K562 (cell line): ENCODE results near the gene SLC35A4. TPM values are rescaled to one million over a fixed set of nuclear protein-coding genes. Genes with fewer than 3 reads are reported as not detected.
A peak's percentile ranks its signal among the peaks of the same experiment; 100 is the strongest.

Source experiments
- CBX3 ChIP-seq, 2 experiments: IDR thresholded peaks; 1 replicate in 1 of 2; 2 replicates in 1 of 2; pipeline ENCODE4 v1.6.1; 2012; ENCODE audit warnings: inconsistent platforms in 2 of 2, low read length in 2 of 2, borderline replicate concordance in 1 of 2, control low read depth in 1 of 2
- FOXK2 ChIP-seq, 2 experiments: fragments of 450-650 bp; IDR thresholded peaks in 1 of 2; conservative IDR thresholded peaks in 1 of 2; 2 replicates each; pipeline ENCODE4 v1.6.1; 2016; ENCODE audit warnings: low read depth in 2 of 2, mild to moderate bottlenecking in 1 of 2
- GABPB1 ChIP-seq: sonication (generic); formaldehyde crosslinking; IDR thresholded peaks from 2 replicates; pipeline ENCODE4 v1.8.0; 2022; ENCODE audit warnings: mild to moderate bottlenecking, missing genetic modification reagents
- MBD1 ChIP-seq: fragments of 250-450 bp; sonication (Bioruptor Pico); IDR thresholded peaks from 2 replicates; pipeline ENCODE4 v1.8.0; 2022; ENCODE audit warnings: inconsistent platforms
- MEF2A ChIP-seq: IDR thresholded peaks from 2 replicates; pipeline ENCODE4 v1.6.1; 2011; ENCODE audit warnings: low read depth, mild to moderate bottlenecking, low read length, moderate library complexity; ENCODE audit not compliant: control insufficient read depth
- NFIC ChIP-seq: fragments of 450-650 bp; IDR thresholded peaks from 2 replicates; pipeline ENCODE4 v1.6.1; 2017; ENCODE audit warnings: mild to moderate bottlenecking, inconsistent platforms
- POLR2B ChIP-seq: fragments of 450-650 bp; IDR thresholded peaks from 2 replicates; pipeline ENCODE4 v1.6.1; 2018; ENCODE audit warnings: low read depth; ENCODE audit not compliant: partially characterized antibody
- PYGO2 ChIP-seq: fragments of 450-650 bp; IDR thresholded peaks from 2 replicates; pipeline ENCODE4 v1.6.1; 2016; ENCODE audit warnings: mild to moderate bottlenecking, missing genetic modification characterization, moderate library complexity, missing compliant biosample characterization
- SMARCA5 ChIP-seq: fragments of 450-650 bp; IDR thresholded peaks from 2 replicates; pipeline ENCODE4 v1.6.1; 2016
- SOX6 ChIP-seq: fragments of 450-650 bp; IDR thresholded peaks from 2 replicates; pipeline ENCODE4 v1.6.1; 2014; ENCODE audit warnings: mild to moderate bottlenecking
- ZNF12 ChIP-seq: sonication (generic); formaldehyde crosslinking; IDR thresholded peaks from 2 replicates; pipeline ENCODE4 v1.4.0; 2020; ENCODE audit warnings: mild to moderate bottlenecking, missing genetic modification reagents
- ZNF395 ChIP-seq: fragments of 200-800 bp; sonication (Bioruptor generic); IDR thresholded peaks from 2 replicates; pipeline ENCODE4 v1.6.1; 2017; ENCODE audit warnings: missing genetic modification characterization, missing compliant biosample characterization
- ZNF592 ChIP-seq: fragments of 450-650 bp; IDR thresholded peaks from 2 replicates; pipeline ENCODE4 v1.6.1; 2017; ENCODE audit warnings: antibody characterized with exemption, mild to moderate bottlenecking
- ZNF740 ChIP-seq, 3 experiments: fragments of 200-800 bp in 1 of 3; sonication (Bioruptor generic) in 1 of 3; sonication (generic) in 1 of 3; formaldehyde crosslinking in 1 of 3; IDR thresholded peaks; 2 replicates each; pipeline versions ENCODE4 v1.6.1 to v1.8.0; 2016 to 2022; ENCODE audit warnings: mild to moderate bottlenecking in 2 of 3, missing compliant biosample characterization in 2 of 3, missing genetic modification characterization in 2 of 3, missing genetic modification reagents in 1 of 3
- ZNF785 ChIP-seq: fragments of 250-450 bp; sonication (Bioruptor Pico); IDR thresholded peaks from 2 replicates; pipeline ENCODE4 v1.4.0; 2020; ENCODE audit warnings: mild to moderate bottlenecking
- polyA plus RNA-seq, 8 experiments: library from polyadenylated mRNA; depleted of rRNA in 4 of 8; stranded (reverse) in 5 of 8; unstranded in 3 of 8; fragments of >200 nt; fragmentation: Nextera tagmentation in 2 of 8; fragmentation: Illumina TruSeq in 1 of 8; extraction: Ambion mirVana in 2 of 8; extraction: Trizol in 1 of 8; gene quantifications; 2 replicates each; pipeline versions ENCODE4 v1.2.1 to v1.2.3, GENCODE V29; 2011 to 2014; ENCODE audit warnings: inconsistent platforms in 1 of 8, missing spikeins in 1 of 8
- total RNA-seq, 7 experiments: library from RNA; depleted of rRNA in 6 of 7; stranded (reverse); fragments of >200 nt in 6 of 7; fragmentation: Illumina TruSeq in 2 of 7; extraction: Trizol in 2 of 7; gene quantifications; 2 replicates each; pipeline versions ENCODE4 v1.2.1 to v1.2.3, GENCODE V29; 2011 to 2021; ENCODE audit warnings: low replicate concordance in 1 of 7

Gene SLC35A4
- total and polyA plus RNA-seq, 9 of the 15 experiments (the other 6 are each of a cell fraction or from before 2014, with no cell fraction given), result 21.8 to 171 (median 42.5) TPM

GRCh38 chr5:140547508-140548299 lies 16.9 kb upstream of the SLC35A4 start, which contains the start of gene EIF4EBP3 (continued):
- TF ChIP-seq ZNF592 (peak; percentile 93), ZNF12 (CRISPR knock-in tag) (0 out of 2 replicates have a peak, but pooled peaks have one; percentile 46), FOXK2 (conservative IDR thresholded peaks at IDR 0.05 in 1 of 2, IDR thresholded peaks at IDR 0.05 in 1 of 2; ENCODE audit: low read depth in 2 of 2) (peak; percentile 98 to 99), MBD1 (CRISPR knock-in tag) (peak; percentile 79; the same call in 1 of the 2 replicates), ZNF395 (0 out of 2 replicates have a peak, but pooled peaks have one; percentile 5), NFIC (peak; percentile 80), SOX6 (no peak; the same call in 1 of the 2 replicates), SMARCA5 (no peak), PYGO2 (tag) (no peak), ZNF785 (no peak), CBX3 (IDR thresholded peaks at IDR 0.05; ENCODE audit: borderline replicate concordance in 1 of 2, low read length in 2 of 2) (peak in 1 of 2 experiments; percentile 53; a peak in 1 of 3 replicates), GABPB1 (CRISPR knock-in tag) (peak; percentile 69; the same call in 1 of the 2 replicates), MEF2A (no peak), ZNF740 (CRISPR knock-in tag; IDR thresholded peaks at IDR 0.05) (peak; percentile 54; the same call in 1 of the 2 replicates), ZNF740 (tag; IDR thresholded peaks at IDR 0.05) (no peak), POLR2B (peak; percentile 65)
